Right renal pelvis (tissue), 4 donors: ENCODE data around the gene NUCB1. TPM values are rescaled to one million over a fixed set of nuclear protein-coding genes. Genes with fewer than 3 reads are reported as not detected.
"Not testable (repeated sequence)": the region's sequence is repeated elsewhere in the genome, so short reads cannot be mapped to it uniquely, and the experiment has no call there.

Experiments used
- DNase-seq, 4 donors: peaks; one replicate each; pipeline ENCODE4 v3.0.0-alpha.2; 2013; ENCODE audit warnings: low read depth in 4 of 4, low spot score in 3 of 4, missing footprints in 1 of 4
- polyA plus RNA-seq, 4 donors: library from polyadenylated mRNA; unstranded; fragments of 120-200 nt; gene quantifications; one replicate each; pipeline ENCODE4 v1.2.1, GENCODE V29; 2013; ENCODE audit not compliant: insufficient read length in 4 of 4

NUCB1 gene
- polyA plus RNA-seq: 100 to 1,000 TPM; 273 to 369 (median 280) TPM

GRCh38 chr19:48899781-48900476 lies at the start of gene NUCB1:
NUCB1 (plus strand) TSS chr19:48900312; CDS start chr19:48900797, 485 bp downstream.
- DNase-seq: peak; percentile 97 to 99 (median 99)

DNA sequence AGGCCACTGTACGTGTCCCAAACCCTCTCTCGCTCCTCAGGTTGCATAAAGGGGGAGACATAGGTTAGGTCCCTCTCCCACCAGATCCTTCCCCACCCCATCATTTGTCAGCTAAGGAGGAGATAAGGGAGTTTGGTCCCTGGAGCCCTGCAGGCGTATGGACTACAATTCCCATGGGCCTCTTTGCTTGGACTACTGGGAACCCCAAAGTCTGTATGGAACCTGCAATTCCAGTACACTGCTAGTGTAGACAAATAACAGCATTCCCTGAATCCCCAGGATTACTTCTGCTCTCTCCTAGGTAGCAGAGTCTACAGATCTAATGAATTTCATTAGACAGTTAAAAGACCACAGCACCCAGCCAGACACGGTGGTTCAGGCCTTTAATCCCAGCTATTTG lies 47.8 kb upstream of the NUCB1 start:
- DNase-seq: no peak

GRCh38 chr19:48853483-48853882 lies 46.6 kb upstream of the NUCB1 start:
- no peak for DNase-seq

DNA sequence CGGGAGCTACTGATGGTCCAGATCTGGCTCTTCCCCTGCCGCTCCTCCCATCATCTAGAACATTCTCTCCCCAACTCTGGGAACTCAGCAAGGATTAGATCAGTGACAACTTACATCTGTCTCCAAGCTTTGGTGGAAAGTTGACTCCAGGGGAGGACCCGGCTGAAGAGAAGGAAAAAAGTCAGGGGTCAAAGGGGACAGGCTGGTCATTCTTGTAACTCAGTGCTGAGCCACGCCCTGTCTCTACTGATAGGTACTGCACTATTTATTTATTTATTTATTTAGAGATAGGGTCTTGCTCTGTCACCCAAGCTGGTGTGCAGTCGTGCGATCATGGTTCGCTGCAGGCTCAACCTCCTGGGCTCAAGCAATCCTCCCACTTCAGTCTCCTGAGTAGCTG lies 46.0 kb upstream of the NUCB1 start:
- DNase-seq: no peak

DNA sequence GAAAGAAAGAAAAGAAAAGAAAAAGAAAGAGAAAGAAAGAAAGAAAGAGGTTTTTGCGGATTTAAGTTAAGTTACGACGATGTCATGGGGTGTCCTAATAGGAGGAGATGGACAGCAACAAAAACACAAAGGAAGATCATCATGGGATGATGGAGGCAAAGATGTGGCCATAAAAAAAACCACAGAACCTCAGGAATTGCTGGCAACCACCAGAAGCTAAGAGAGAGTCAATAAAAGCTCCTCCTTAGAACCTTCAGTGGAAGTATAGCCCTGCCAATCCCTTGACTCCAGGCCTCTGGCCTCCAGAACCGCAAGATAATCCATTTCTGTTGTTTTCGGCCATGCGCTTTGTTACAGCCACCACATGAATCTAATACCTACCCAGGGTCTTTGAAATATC lies 43.2 kb upstream of the NUCB1 start:
- no peak for DNase-seq

GRCh38 chr19:48858984-48859710 lies 41.0 kb upstream of the NUCB1 start:
- DNase-seq: no peak

DNA sequence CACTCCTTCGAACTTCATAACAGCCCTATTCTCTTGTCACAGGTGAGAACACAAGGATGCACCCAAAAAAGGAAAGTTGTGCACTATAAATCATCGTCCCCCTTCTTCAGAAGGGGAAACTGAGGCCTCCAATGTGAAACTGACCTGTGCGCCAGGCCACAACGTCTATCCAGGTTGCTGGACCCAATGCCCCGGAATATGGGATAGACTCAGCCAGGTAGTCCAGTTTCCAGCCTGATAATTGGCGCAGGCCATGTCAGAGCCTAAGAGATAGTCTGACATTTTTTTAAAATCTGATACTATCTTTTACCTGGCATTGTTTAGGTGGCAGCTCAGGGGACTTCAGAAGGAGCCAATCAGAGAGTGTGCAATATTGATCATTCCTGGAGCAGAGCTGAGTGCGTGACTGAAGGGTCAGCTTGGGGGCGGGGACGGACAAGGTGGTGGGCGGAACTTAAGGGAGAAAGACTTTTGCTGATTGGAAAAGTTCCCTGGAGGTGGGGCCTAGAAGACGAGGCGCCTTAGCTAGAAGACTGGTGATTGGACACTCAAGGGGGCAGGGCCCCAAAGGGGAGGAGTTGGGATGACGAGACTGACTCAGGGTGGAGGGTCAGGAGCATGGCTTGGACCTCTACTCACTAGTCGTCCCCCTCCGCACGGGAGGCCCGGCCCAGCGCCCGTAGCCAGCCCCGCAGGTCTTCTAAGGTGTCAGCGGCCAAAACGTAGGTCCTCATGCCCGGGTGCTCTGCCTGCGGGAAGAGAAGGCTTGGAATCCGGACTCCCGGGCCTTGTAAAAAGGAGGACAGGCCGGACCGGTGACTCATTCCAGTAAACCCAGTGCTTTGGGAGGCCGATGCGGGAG lies 40.2 kb upstream of the NUCB1 start:
- no peak for DNase-seq

DNA sequence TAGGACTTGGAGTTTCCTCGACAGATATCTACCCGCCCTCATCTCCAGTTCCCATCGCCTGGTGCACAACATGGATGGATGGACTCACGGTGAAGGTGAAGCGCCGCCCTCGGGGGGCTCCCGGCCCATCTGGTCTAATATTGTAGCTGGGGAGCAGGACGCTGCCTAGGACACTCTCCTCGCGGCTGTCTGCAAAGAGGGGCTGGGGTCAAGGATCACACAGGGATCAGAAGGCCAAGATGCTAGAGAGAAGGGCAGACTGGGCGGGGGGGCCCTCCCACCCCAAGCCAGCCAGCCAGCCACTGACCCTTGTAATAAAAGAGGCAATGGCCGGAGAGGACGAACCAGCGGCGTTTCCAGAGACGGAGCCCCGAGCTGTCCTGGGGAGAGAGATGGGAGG lies 38.8 kb upstream of the NUCB1 start:
- DNase-seq: no peak

DNA sequence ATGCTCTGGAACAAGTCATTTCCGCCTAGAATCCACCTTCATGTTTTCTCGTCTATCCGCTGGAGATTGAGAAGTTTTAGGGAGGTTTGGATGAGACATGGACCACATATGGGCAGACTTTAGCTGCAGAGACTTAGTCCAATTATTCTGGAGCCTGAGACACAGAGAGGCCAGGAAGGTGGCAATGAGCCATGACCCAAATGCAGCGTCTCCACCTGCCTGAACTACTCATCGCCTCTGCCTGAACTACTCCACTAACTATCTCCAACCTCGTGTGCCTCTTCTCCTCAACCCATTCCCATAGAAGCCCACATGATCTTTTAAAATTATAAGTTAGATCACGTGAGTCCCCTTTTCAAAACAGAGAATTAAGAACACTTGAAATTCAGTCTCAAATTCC lies 37.3 kb upstream of the NUCB1 start:
- no peak for DNase-seq

DNA sequence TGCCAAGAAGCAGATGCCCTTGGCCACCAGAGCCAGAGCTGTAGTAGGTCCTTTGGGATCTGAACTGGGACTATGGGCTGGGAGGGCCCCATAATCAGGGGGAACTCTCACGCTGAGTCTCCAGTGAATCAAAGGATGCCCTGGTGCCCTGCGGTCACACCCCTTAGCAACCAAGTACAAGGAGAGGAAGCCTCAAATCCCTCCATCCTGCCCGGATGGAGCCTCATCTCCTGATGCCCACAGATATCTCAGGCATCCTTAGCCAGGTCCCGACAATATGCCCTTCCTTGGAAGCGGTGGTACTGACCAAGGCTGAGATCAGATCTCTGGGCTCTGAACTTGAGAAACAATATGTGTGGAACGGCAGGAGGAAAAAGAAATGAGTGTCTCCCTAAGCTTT lies 33.4 kb upstream of the NUCB1 start:
- no peak for DNase-seq

DNA sequence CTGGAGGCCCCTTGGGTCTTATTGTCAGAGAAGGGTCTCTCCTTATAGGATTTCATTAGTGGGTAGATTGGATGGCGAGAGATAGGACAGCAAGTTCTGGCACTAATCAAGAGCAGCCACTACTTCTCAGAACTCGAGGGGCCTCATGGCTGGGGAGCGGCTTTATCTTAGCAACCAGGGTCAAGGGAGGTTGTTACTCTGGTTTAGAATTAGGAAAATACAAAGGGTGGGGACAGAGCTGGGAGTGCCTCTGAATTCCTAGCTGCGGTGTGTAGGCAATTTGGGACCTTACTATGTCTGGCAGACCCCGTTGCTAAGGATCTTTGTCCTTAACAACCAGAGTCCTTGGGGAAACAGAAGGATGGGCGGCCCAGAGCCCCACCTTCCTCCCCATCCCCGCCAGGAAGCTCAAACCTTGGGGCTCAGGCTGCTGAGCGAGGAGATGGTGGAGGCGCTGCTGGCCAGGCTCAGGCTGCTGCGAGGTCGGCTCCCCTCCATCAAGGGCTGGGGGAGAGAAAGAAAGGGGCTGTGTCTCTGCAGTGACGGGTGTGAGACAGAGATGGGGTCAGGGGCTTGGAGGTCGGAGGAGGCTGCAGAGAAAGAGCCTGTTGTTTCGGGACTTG lies 32.9 kb upstream of the NUCB1 start:
- DNase-seq: peak in 1 of 4 donors; percentile 28

GRCh38 chr19:48867746-48868113 lies 32.4 kb upstream of the NUCB1 start:
- DNase-seq: no peak

- no peak for DNase-seq
These were observed 31.8 kb upstream of the NUCB1 start, which contains the start of gene PLEKHA4 for GRCh38 chr19:48868114-48868886. PLEKHA4 (minus strand) TSS chr19:48868617; CDS start chr19:48867620, 997 bp downstream.

DNA sequence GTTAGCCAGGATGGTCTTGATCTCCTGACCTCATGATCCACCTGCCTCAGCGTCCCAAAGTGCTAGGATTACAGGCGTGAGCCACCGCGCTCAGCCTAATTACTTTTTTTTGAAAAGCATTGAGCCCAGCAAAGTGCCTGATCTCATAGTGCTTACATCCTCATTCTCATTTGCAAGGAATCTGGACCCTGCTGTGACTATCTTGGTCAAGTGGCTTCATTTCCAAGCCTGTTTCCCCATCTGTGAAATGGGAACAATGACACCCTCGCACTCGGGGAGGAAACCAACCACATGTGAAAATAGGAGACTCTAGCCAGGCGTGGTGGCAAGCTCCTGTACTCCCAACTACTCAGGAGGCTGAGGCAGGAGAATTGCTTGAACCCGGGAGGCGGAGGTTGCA lies 30.1 kb upstream of the NUCB1 start:
- no peak for DNase-seq

- not testable (repeated sequence) for DNase-seq
These were observed 28.5 kb upstream of the NUCB1 start for GRCh38 chr19:48871471-48872181.

GRCh38 chr19:48872182-48872883 lies 27.8 kb upstream of the NUCB1 start, which contains the start of gene PPP1R15A:
PPP1R15A (plus strand) TSS chr19:48872421; CDS start chr19:48873234, 813 bp downstream.
- DNase-seq: peak; percentile 97 to 100 (median 97)

DNA sequence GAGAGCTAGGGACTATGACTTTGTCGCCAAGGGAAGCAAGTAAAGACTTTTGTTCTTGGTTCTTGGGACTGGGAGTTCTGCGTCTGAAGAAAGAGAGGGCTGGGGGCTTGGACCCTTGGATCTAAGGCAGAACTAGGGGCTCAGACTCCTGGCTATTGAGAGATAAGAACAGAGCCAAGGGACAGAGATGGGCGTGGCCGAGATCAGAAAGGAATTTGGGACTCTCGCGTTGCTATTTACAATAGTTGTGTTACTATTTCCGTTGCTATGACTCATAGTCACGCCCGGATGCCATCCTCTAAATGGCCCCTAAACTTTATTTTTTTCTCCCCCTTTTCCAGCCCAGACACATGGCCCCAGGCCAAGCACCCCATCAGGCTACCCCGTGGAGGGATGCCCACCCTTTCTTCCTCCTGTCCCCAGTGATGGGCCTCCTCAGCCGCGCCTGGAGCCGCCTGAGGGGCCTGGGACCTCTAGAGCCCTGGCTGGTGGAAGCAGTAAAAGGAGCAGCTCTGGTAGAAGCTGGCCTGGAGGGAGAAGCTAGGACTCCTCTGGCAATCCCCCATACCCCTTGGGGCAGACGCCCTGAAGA lies 27.1 kb upstream of the NUCB1 start:
- DNase-seq: peak in 3 of 4 donors; percentile 77 to 86 (median 80)
